NB4 (cell line): ENCODE results near the gene CLSTN2.

Experiments
- TF ChIP-seq, protein P1 (sequence below): IDR thresholded peaks from one replicate; pipeline ENCODE4 v1.5.1; 2012; ENCODE audit warnings: low read depth, low read length
- TF ChIP-seq, protein P2 (sequence below): IDR thresholded peaks from 2 replicates; pipeline ENCODE4 v1.6.1; 2011; ENCODE audit warnings: low read depth, low read length

DNA sequence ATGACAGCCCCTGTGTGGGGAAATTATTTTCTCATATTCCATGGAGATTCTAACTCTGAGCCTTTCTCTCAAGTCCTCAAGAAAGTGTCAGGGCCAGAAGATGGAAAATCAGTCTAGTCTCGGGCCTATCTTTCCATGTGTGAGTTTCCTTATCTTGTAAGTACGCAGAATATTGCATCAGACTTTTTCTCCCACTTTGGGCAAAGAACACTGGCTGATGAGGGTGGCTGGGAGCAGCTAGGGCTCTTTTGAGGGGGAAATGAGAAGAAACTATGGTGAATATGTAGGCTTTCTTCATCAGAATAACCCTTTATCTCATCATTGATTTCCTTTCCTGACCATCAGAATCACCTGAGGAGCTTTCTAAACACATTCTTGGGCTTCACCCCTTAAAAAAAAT is 264.0 kb downstream of the CLSTN2 start:
- TF ChIP-seq, protein P1, sequence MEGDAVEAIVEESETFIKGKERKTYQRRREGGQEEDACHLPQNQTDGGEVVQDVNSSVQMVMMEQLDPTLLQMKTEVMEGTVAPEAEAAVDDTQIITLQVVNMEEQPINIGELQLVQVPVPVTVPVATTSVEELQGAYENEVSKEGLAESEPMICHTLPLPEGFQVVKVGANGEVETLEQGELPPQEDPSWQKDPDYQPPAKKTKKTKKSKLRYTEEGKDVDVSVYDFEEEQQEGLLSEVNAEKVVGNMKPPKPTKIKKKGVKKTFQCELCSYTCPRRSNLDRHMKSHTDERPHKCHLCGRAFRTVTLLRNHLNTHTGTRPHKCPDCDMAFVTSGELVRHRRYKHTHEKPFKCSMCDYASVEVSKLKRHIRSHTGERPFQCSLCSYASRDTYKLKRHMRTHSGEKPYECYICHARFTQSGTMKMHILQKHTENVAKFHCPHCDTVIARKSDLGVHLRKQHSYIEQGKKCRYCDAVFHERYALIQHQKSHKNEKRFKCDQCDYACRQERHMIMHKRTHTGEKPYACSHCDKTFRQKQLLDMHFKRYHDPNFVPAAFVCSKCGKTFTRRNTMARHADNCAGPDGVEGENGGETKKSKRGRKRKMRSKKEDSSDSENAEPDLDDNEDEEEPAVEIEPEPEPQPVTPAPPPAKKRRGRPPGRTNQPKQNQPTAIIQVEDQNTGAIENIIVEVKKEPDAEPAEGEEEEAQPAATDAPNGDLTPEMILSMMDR = no peak
- TF ChIP-seq, protein P2, sequence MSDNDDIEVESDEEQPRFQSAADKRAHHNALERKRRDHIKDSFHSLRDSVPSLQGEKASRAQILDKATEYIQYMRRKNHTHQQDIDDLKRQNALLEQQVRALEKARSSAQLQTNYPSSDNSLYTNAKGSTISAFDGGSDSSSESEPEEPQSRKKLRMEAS = no peak
